ENCODE measurements around the gene THSD4. TPM values are rescaled to one million over a fixed set of nuclear protein-coding genes. Genes with fewer than 3 reads are reported as not detected.

THSD4 gene
- total RNA-seq, 1 experiment from 2014 or later, result 1.2 TPM

DNA sequence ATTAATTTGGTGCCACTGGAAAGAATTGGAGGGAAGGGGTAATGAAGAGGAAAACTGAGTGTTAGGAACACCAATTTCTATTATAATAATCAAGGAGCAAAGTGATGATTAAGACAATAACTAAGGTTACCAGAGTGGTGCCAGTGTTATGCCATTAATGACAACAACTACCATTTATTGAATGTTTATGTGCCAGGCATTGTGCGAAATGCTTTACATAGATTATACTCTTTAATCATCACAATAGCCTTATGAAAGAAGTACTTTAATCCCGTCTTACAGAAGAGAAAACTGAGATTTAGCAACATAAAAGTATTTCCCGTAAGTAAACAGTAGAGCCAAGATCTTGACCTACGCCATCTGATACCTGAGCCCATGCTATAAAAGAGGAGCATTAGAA lies 507.8 kb downstream of the THSD4 start:
- no peak for DNase-seq (ENCODE audit: low spot score)

DNA sequence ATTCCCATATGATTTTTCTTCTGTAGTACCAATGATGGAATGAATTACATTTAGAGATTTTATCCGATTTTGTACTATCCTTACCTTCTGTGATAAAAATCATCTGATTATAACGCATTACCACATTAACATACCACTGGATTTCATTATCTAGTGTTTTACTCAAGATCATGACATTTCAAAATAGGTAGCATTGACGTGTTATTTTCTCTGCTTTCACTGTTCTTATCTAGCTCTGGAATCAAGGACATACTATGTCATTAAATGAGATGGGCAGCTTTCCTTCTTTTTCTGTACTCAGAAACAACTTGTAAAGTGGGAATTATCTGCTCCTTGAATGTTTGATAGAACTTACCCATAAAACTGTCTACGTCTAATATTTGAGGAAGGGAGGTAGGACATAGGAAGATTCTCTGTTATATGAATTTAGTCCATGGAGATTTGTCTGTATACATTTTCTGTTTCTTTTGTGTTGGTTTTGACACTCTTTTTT lies 511.4 kb downstream of the THSD4 start:
- DNase-seq (ENCODE audit: low spot score), result no peak

DNA sequence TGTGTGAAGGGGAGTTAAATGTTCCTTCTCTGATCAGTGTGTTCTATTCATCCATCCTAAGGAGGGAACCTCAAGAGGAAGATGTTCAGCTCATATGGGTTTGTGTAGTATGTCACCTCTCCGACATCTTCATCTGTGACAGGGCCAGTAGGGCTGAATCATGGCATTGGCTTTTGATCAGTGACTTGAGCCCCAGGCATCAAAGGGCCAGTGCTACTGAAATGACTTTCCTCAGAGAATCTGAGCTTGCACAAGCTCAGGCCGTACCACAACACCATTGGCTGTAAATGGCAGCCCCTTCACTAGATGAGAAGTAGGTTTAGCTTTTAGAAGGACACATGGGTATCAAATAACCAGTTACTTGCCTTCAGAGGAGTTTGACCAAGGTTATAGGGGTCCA lies 511.9 kb downstream of the THSD4 start:
- no peak for DNase-seq (ENCODE audit: low spot score)

DNA sequence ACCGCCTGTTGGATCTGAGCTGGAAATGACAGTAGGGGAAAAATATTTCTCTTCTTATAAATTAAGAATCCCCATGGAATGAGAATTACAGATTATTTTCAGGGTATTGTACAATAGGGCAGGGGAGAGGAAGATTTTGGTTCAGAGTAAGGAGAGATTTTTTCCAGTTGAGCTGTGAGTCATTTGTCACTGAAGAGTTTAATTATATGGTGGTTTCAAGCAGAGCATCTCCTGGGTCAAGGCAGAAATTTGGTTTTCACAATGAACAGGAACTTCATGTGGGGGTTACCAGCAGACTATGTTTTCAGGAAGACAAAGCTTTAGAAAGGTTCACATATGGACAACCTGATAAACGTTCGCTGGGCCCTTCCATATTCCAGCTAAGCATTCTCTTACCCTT lies 512.3 kb downstream of the THSD4 start:
- no peak for DNase-seq (ENCODE audit: low spot score)

DNA sequence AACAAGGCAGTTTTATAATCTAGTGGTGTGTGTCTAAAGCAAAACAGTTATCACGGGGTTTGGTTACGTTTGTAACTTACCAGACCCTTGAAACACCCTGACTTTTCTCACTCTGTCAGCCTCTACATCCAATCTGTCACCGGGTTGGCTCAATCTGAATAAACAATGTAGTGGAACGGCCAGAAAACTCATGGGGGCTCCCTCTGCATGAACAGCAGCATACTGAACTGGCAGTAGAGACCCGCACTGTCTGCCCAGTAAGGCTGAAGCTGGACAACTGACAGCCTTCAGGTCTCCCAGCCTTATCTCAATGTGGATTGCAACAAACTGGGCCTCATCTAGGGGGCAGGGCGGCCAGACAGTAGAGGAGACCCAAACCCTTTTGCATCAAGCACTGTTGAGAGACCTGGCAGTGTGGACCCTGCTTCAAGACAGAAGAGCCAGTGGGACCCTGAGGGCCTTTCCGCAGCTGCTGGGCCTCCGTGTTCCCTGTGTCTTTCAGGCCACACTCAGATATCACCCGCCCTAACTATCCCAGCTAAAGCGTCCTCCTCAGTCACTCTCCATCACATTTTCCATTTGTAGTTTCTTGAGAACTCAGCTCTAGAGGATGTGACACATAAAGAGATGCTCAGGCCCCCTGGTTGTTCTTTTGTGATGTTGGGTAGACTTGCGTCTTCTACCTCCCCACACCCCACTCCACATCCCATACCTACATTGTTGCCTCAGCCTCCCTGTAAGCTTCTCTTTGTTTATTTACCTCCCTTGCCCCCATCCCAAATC lies 513.9 kb downstream of the THSD4 start:
- no peak for DNase-seq (ENCODE audit: low spot score)

DNA sequence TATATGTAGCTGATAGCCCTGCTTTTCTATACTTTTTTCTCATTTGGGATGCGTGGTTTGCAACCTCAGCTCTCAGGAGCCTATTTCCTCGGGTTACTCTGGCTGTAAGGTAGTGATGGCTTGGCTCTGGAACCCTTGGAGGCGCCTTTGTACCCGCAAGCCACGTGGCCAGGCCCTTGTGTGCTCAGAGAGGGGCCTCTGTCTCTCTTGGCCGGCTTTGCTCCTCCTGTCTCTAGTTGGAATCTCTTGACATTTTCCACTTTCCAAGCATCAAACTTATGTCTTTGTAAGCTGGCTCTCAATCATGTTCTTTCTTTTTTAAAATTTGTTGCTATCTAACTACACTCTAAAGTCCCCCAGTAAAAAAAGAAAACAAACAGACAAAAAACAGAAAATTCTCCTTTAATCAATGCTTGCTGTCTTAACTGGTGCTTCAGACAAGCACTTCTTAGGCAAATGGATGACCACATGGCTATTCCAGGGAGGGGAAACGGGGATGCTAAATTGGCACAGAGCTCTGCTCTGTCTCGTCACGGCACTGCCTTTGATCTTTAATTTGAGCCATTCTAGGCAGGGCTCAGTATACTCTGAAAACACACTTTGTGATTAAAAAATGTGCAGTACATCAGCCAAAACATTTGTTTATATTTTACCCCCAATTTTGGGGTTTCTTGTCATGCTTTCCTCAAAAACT lies 514.7 kb downstream of the THSD4 start:
- no peak for DNase-seq (ENCODE audit: low spot score)

DNA sequence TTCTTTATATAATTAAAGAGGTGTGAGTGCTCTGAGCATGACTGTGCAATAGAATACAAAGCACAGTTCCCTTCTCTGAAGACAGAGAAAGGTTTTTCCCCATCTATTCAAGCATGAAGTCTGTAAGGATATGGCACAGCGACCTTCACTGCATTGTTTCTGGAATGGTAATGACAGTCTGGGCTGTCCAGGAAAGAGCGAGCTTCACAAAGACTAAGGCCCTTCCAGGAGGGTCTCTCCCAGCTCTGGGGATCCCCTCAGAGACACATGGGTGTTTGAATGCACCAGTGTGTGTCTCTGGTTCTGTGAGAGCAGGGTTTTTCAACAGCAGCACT lies 515.2 kb downstream of the THSD4 start:
- DNase-seq (ENCODE audit: low spot score), result no peak

DNA sequence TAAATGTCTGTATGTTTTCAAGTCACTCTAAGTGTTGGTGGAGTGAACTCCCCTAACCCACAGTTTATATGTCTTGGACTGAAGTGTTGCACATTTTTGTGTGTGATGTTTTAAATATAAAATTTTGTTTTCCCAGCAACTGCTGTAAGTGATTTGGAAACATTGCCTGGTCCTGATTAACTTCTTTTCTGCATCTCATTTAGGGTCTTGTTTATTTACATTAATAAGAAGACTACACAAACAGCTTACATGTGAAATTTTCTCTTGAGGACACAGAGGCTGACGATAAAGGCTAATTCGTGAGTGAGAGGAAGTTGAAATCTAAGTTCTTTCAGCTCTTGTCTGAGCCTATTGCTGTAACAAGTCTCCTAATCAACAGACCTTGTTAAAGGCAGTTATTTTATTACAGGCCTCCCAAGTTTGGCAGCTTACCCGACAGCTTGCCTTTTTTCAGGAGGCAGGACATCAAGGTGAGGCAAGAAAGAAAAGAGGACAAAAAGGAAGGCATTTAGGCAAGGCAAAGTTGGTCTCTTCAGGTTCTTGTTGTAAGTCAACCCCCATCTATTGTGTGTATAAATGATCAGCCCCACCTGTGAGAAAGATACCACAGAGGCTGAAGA lies 517.4 kb downstream of the THSD4 start:
- DNase-seq (ENCODE audit: low spot score), result no peak

DNA sequence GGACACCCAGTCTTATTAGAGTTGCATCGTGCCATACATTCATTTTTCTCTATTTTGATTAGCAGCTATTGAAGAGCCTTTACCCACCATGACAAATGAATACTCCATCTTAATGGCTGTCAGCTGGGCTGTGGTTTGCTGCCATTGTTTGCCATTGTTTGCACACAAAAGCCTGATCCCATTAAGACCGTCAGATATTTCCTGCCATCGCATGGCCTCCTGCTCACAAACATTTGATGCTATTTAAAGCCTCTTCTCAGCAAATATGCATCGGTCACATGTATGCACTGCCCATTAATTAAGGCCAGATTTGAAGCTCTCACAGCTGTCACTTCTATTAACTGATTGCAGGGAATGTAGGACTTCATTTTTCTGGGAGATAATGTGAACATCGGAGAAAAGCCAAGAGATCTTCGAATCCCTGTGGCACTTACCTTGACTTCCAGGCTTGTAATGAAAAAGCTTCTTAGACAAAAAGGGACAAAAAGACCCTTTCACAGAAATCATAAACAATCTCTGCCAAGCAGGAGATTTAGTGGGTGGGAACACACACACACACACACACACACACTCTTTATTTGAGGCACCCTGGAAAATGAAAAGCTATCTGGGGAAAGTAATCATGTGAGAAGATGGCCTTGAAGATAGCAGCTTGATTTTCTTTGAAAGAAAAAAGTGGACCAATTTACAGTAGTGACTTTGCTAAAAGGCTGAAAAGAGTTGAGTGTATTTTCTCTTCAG lies 519.7 kb downstream of the THSD4 start:
- DNase-seq (ENCODE audit: low spot score), result peak; percentile 15

DNA sequence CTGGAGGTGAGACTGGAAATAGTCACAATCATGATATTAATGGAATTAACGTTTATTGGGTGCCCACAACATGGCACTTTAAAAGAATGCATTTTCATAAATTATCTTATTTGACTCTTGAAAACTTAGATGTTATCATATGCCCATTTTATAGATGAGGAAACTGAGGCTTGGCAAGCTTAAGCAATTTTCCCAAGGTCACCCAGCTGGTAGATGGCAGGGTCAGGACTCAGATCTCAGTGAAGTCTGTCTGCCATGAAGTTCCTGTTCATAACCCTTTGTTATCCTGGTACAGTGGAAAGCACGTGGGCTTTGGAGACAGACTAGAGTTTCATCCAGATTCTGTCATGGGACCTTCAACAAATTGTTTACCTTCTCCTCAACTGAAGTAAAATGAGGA lies 520.5 kb downstream of the THSD4 start:
- DNase-seq (ENCODE audit: low spot score), result no peak

DNA sequence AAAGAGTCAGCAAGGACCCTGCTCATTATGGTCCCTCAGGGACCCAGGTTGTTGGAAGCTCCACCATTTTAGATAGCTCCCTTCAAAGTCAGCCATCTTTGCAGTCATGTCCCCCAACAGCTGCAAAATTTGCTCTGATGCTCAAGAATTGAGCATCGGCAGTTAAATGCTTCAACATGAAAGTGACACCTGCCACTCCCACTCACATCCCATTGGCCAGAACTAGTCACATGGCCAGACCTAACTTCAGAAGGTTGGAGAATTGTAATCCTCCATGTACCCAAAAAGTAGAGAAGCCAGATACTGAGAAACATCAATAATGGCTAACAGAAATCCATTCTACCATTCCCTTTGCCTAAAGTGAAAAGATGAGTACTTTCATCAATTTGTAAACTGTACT lies 523.6 kb downstream of the THSD4 start:
- no peak for DNase-seq (ENCODE audit: low spot score)

DNA sequence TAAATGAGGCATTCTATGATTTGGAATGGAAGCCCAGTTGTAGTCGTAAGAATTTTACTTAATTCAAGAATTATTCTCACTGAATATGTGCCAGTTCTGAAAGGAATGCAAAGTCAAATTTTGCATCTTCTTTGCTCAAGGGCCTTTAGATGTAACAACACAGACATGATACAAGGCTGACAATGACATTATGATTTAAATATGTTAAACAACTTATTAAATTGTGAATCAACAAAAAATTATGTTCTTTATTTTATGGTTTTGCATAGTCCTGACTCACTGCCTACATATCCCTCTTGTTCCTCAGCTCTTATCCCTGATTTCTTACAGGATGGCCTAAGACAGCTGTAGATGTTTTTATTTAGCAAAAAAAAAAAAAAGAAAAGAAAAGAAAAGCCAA lies 524.2 kb downstream of the THSD4 start:
- DNase-seq (ENCODE audit: low spot score), result no peak

DNA sequence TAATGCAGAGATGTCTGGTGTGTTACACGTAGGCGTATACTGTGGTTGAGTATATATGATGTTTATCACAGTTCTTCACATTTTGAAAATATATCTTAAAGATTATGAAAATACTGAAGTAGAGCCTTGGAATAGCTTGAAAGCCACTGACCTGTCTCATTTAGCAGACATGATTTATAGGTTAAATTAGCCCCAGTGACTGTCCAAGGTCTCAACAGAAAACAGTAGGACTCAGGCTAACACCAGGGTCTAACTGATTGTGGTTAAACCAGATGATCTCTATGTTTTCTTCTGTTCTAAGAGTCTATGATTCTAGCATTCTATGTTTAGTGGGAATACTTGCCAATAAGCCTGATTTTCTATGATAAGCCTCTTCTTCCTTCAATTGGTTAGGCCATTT lies 528.6 kb downstream of the THSD4 start:
- DNase-seq (ENCODE audit: low spot score), result no peak

DNA sequence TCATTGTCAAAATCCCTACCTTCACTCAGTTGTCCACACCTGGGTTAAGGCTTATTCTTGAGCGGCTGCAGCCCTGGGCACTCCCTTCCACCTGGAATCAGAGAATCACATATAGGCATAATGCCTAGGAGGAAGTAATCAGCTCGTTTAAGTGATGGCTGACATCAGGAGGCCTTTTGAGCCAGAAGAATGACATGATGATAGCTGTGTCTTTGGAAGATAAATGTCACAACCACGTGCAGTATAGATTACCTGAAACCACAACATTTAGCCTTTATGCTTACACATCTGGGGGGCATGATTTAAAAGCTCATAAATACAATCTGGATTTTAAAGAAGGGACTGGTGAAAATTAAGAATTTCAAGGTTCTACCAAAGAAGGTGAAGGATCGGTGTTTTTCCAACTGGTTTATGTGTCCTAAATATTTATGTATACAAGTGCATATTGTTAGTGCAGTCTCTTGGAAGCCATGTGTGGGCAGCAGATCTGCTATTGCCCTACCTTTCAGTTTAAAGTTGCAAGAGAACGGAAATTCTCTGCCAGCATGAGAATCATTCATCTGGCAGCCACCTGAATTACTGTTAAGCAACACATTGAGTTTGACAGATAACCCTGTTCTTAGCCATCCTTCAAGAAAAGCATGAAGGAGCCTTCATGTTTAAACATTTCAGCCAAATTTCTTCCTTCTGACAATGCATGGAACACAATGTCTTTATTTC lies 531.7 kb downstream of the THSD4 start:
- no peak for DNase-seq (ENCODE audit: low spot score)

DNA sequence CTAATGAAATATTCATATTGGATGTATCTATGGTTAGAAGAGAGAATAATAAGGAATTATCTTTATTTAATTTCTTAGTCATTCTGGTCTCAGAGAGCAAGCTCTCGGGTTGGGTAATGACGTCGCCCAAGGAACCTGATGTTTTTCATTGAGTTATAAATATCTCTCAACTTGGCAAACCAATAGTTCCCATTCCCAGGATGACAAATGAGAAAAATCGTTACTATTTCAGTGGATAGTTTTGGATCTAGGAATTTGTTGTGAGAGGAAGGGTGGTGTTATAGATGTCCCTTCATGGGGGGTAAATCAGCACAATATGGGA lies 532.2 kb downstream of the THSD4 start:
- DNase-seq (ENCODE audit: low spot score), result no peak

DNA sequence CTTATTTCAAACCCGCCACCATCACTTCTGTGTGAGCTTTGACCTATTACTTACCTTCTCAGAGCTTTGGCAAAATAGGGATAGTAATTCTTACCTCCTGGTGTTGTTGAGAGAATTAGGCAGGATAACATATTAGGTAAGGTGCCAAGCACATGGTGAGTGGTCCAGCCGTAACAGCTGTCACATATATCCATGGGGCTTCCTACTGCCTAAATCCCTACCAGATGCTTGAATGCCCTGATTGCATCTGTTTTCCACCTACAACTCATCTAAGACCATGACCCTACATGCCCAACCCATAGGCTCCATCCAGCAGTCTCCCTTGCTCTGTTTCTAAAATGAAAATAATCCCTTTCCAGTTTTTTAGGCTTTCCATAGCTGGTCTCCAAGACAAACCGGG lies 532.8 kb downstream of the THSD4 start:
- no peak for DNase-seq (ENCODE audit: low spot score)

DNA sequence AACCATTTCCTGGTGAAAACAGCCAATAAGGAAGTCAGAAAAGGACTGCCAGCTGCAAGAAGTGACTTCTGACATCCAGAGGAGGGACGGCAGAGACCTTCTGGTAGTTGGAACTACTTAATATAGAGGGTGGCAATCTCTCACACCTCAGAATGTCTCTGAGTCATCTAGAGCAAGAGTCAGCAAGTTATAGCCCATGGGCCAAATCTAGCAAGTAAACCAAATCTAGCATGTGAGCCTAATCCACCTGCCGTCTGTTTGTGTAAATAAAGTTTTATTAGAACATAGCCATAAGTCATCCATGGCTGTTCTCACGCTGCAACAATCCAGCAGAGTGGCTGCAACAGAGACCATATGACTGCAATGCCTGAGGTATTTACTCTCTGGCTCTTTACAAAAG lies 534.6 kb downstream of the THSD4 start:
- no peak for DNase-seq (ENCODE audit: low spot score)

DNA sequence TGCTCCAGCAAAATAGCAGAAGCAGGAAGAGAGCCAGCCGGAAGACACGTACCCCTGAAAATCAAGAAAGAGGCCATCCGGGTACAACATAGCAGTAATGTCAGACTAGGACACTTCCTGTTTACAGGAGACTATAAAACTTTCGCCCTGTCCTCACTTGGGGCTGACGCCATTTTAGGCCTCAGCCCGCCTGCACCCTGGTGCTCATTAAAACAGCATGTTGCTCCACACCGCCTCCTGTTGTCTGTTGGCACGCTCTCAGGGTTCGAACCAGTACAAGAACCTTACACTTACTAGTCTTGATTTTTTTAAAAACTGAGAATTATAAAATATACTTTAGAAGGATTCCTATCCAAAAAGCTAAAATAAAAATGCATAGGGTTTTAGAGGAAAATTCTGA lies 535.3 kb downstream of the THSD4 start:
- DNase-seq (ENCODE audit: low spot score), result no peak

DNA sequence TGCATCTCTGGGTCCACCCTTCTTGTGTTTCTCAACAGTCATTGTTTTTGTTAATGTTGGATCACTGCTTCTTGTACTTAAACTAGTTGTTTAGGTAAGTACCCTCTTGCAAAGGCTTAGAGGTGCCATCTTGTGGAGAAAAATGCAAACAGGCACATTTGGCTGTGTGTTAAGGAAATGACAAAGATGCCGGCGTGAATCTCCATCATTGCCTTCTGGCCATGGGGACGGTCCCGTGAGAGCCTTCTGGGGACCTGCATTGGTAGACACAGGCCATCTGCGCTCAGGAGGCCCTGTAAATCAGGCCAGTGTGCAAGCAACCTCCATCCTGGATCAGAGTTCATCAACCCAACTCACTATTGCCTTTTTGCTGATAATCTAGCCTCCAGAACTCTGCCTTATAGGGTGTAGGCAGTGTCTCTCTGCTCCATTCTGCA lies 536.5 kb downstream of the THSD4 start:
- DNase-seq (ENCODE audit: low spot score), result peak; percentile 79

DNA sequence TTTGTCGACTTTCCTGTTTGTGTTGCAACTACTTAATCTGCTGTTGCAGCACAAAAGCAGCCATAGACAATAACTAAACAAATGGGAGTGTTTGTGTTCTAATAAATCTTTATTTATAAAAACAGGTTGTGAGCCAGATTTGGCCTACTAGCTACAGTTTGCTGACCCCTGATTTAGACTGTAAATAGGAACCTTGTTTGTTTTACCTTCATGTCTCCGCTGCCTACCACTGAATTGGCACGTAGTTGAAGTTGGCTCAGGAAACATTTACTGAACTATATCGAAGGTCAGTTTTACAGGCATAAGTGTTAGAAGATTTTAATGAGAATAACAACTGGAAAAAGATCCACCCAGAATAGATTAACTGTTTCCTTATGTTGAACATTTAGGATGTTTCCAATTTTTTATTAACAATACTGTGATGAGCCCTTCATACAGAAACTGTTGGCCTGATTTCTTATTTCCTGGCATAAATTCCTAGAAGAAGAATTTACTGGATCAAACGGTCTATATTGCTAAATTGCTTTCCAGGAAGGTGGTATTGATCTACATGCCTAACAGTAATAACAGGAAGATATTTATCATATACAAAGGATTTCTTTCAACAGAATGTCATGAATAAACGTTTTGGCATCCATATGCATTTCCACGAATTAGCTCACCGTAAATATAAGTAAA lies 538.9 kb downstream of the THSD4 start:
- no peak for DNase-seq (ENCODE audit: low spot score)

DNA sequence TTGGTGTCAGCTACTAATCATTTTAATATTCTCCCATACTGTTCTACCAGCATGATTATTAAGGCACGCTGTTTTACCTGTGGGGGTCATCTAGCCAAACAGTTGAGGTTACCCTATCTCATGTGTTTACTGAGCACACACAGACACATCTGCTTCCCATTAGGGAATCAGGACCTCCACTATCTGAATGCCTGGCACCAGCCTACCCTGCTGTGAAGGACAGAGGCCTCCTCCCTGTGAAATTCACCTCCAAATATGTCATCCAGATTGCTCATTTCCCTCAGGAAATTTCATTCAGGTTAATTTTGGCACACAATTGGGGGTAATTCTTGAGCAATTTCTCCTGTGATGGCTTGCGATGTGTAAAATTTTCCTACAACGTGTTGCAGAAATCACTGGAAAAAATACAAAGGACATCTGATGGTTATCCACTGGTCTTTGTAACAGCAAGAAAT lies 539.5 kb downstream of the THSD4 start:
- no peak for DNase-seq (ENCODE audit: low spot score)

Measured in H4 (cell line).